ENCODE data around the gene DET1.

The DET1 gene

DNA sequence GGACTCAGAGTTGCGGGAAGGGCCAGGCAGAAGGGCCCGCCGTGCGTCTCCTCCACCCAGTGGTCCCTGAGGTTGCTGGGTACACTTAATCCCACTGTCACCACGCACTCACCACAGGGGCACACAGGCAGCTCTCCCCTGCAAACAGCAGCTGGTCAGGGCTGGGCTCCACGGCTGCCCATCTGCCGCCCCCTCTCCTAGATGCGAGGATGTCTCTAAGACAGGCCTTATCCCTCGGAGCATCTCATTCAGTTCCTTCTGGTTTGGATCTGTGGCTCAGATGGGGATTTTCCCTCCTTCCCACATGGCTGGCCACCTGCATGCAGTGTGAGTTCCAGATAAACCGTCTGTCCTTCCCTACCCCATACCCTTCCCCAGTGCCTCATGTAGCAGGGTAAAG is 52.6 kb downstream of the DET1 start:
- Histone ChIP-seq H3K36me3 (ENCODE audit: insufficient read depth, low read length) (no peaks in the 10 kb centered on the region), H3K9ac (ENCODE audit: low read depth, low read length) (no peak overlapping the region), H3K27me3 (ENCODE audit: insufficient read depth, low read length) (no peaks in the 10 kb centered on the region), H3K4me1 (ENCODE audit: insufficient read depth, low read length) (no peaks in the 10 kb centered on the region), H3K9me3 (ENCODE audit: insufficient read depth, low read depth, low read length) (no peaks in the 10 kb centered on the region), H3K27ac (ENCODE audit: low read depth, low read length) (no peak overlapping the region), H3K4me3 (ENCODE audit: low read length) (no peak overlapping the region)
- WGBS: 91% methylated on average over 10 of the region's 10 CpGs

DNA sequence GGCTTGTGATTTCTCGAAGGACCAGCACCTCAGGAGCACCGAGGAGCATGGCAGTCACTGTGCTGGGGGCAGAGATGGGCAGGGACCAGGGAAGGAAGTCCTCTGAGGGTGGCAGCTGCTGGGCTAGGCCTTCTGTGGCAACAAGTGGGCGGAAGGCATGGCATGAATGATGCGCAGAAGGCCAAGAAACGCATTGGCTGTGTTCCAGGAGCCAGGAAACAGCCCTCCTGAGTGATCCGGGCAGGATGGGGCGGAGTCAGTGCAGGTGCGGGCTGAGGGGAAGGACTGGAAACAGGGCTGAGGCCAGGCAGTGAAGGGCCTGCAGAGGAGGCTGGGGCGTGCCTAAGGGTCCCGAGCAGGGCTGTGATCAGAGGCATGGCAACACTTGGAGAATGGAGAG is 55.3 kb downstream of the DET1 start:
- Histone ChIP-seq H3K9me3 (ENCODE audit: insufficient read depth, low read depth, low read length) (no peaks in the 10 kb centered on the region), H3K4me3 (ENCODE audit: low read length) (no peak overlapping the region), H3K4me1 (ENCODE audit: insufficient read depth, low read length) (peaks cover 5% of the 10 kb centered on the region; the same call in 1 of the 2 replicates), H3K36me3 (ENCODE audit: insufficient read depth, low read length) (no peaks in the 10 kb centered on the region), H3K27me3 (ENCODE audit: insufficient read depth, low read length) (no peaks in the 10 kb centered on the region), H3K9ac (ENCODE audit: low read depth, low read length) (no peak overlapping the region), H3K27ac (ENCODE audit: low read depth, low read length) (no peak overlapping the region)
- 85% methylated on average over 10 of the region's 10 CpGs for WGBS

DNA sequence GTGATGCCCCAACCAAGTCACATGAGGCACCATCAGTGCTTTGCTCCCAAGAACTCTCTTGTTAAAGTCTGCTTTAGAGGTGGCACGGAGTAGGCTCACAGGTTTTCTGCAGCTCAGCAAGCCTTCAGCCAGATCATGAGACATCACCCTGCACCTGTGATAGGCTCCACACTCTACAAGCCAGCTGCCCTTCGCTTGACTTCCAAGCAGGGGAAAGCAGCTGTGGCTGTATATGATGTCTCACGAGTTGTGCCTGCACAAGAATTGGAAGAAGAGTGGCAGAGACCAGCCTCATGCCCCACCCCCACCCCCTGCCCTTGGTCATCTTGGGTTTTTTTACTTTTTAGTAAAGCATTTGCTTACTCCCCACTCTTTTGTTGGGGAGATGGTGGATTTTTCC is 56.4 kb downstream of the DET1 start:
- Histone ChIP-seq H3K9ac (ENCODE audit: low read depth, low read length) (no peak overlapping the region), H3K36me3 (ENCODE audit: insufficient read depth, low read length) (no peaks in the 10 kb centered on the region), H3K27me3 (ENCODE audit: insufficient read depth, low read length) (no peaks in the 10 kb centered on the region), H3K4me3 (ENCODE audit: low read length) (no peak overlapping the region), H3K9me3 (ENCODE audit: insufficient read depth, low read depth, low read length) (no peaks in the 10 kb centered on the region), H3K4me1 (ENCODE audit: insufficient read depth, low read length) (peaks cover 12% of the 10 kb centered on the region), H3K27ac (ENCODE audit: low read depth, low read length) (no peak overlapping the region)
- 90% methylated on average over 3 of the region's 3 CpGs for WGBS

DNA sequence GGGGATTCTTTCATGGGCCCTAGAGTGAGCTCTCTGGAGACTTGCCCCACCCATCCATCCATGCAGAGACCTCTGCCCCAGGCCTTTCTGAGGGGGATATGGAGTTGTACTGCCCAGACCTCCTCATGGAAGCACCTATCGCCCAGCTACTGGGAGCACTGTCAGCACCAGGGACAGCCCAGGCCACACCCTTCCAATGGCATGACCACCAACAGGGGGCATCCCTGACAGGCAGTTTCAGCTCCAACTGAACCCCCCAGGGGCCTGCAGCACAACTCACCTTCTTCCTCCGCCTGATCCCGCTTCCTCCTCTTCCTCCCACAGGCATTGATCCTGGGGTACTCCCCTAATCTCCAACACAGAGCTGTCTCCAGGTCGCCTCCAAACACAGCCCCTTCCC is 57.2 kb downstream of the DET1 start:
- Histone ChIP-seq H3K4me1 (ENCODE audit: insufficient read depth, low read length) (peaks cover 18% of the 10 kb centered on the region), H3K9me3 (ENCODE audit: insufficient read depth, low read depth, low read length) (no peaks in the 10 kb centered on the region), H3K9ac (ENCODE audit: low read depth, low read length) (no peak overlapping the region), H3K4me3 (ENCODE audit: low read length) (no peak overlapping the region), H3K36me3 (ENCODE audit: insufficient read depth, low read length) (no peaks in the 10 kb centered on the region), H3K27me3 (ENCODE audit: insufficient read depth, low read length) (peaks cover 3% of the 10 kb centered on the region; the same call in 1 of the 2 replicates), H3K27ac (ENCODE audit: low read depth, low read length) (no peak overlapping the region)
- 80% methylated on average over 4 of the region's 4 CpGs for WGBS

DNA sequence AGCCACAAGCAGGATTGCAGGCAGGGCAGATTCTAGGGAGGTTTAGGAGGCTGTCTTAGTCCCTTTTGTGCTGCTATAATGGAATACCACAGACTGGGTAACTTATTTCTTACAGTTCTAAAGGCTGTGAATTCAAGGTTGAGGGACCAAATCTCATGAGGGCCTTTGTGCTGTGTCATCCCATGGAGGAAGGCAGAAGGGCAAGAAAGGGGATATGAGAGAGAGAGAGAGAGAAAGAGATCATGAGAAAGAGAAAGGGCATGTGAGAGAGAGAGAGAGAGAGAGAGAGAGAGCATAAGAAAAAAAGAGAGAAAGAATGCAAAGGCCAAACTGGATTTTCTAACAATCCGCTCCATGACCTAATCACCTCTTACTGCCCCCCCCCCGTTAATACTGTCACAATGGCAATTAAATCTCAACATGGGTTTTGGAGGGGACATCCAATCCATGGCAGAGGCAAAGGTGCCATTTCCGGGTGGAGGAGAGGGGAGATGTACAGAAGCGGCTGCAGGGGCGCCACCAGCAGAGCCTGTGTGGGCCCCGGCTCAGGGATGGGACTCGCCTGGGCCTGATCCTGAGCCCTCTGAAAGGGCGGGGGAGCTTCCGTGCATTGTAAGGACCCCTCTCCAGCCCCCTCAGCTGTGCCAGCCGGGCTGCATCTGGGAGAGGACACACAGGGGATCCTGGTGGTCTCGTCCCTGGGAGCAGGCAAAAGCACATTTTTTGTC is 58.5 kb downstream of the DET1 start:
- Histone ChIP-seq H3K27ac (ENCODE audit: low read depth, low read length) (no peak overlapping the region), H3K9ac (ENCODE audit: low read depth, low read length) (no peak overlapping the region), H3K4me1 (ENCODE audit: insufficient read depth, low read length) (peaks cover 25% of the 10 kb centered on the region), H3K9me3 (ENCODE audit: insufficient read depth, low read depth, low read length) (no peaks in the 10 kb centered on the region), H3K36me3 (ENCODE audit: insufficient read depth, low read length) (no peaks in the 10 kb centered on the region), H3K4me3 (ENCODE audit: low read length) (no peak overlapping the region), H3K27me3 (ENCODE audit: insufficient read depth, low read length) (peaks cover 7% of the 10 kb centered on the region; the same call in 1 of the 2 replicates)
- 73% methylated on average over 9 of the region's 11 CpGs for WGBS

DNA sequence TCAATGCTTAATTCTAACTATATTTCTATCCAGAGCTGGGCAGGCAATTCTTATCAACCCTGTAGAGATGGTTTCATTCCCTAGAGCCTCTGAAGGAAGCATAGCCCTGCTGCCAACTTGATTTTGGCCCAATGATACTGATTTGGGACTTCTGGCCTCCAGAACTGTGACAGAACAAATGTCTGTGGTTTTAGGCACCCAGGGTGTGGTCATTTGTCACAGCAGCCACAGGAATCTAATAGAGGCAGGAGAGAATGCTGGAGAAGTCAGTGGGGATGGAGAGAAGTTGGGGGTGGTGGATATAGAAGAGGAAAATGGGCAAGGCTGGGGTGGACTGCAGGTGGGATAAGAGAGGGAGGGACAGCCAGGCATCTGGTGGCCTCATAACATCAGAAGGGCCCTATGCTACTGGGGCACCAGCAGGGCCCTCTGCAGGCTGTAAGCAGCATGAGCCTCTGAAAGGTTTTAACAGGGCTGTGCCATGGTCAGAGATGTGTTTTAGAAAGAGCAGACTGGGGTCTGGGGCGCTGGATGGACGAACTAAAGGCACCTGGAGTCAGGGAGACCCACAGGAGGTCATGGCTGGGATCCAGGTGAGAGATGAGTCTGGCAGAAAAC is 59.2 kb downstream of the DET1 start:
- no peak overlapping the region for H3K27ac ChIP-seq (ENCODE audit: low read depth, low read length)

DNA sequence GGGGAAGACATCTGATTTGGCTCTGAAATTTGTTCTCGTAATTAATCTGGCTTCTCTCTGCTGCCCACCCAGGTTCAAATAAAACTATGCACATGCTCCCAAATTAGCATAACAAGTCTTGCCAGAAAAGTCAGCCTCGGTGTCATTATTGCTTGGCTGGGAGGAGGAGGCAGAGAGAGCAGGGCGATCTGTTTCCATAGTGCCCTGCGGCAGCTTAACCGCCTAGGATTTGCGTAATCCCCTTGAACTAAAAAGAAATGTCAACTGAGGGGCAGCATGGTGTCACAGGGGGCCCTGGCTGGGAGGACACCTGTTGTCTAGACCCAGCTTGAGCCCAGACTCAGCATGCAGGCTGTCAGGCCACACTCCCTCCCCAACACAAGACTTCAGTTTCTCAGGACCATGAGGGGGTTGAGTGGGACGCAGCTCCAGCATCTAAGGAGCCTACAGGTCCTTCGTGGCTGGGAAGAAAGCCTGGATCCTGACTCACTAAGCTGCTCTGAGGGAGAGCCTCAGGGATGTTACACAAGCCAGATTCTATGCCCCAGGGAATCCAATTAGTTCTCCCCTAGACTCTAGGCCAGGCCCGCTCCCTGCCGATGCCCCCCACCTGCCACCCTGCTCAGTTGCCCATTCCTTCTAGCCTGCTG is 61.7 kb downstream of the DET1 start:
- H3K4me1 ChIP-seq (ENCODE audit: insufficient read depth, low read length): peaks cover 25% of the 10 kb centered on the region
- peak overlapping the region; percentile 48; the same call in 1 of the 2 replicates for H3K27ac ChIP-seq (ENCODE audit: low read depth, low read length)
- H3K36me3 ChIP-seq (ENCODE audit: insufficient read depth, low read length): no peaks in the 10 kb centered on the region
- 9% methylated on average over 10 of the region's 10 CpGs for WGBS
- H3K9me3 ChIP-seq (ENCODE audit: insufficient read depth, low read depth, low read length): no peaks in the 10 kb centered on the region
- H3K9ac ChIP-seq (ENCODE audit: low read depth, low read length): no peak overlapping the region; the same call in 1 of the 2 replicates
- H3K27me3 ChIP-seq (ENCODE audit: insufficient read depth, low read length): peaks cover 7% of the 10 kb centered on the region; the same call in 1 of the 2 replicates
- no peak overlapping the region for H3K4me3 ChIP-seq (ENCODE audit: low read length)

More for the DNA sequence above, 59.2 kb downstream of the DET1 start:
- 92% methylated on average over 2 of the region's 2 CpGs for WGBS
- Histone ChIP-seq H3K27me3 (ENCODE audit: insufficient read depth, low read length) (peaks cover 7% of the 10 kb centered on the region; the same call in 1 of the 2 replicates), H3K9ac (ENCODE audit: low read depth, low read length) (no peak overlapping the region), H3K9me3 (ENCODE audit: insufficient read depth, low read depth, low read length) (no peaks in the 10 kb centered on the region), H3K36me3 (ENCODE audit: insufficient read depth, low read length) (no peaks in the 10 kb centered on the region), H3K4me3 (ENCODE audit: low read length) (no peak overlapping the region), H3K4me1 (ENCODE audit: insufficient read depth, low read length) (peaks cover 25% of the 10 kb centered on the region)

DNA sequence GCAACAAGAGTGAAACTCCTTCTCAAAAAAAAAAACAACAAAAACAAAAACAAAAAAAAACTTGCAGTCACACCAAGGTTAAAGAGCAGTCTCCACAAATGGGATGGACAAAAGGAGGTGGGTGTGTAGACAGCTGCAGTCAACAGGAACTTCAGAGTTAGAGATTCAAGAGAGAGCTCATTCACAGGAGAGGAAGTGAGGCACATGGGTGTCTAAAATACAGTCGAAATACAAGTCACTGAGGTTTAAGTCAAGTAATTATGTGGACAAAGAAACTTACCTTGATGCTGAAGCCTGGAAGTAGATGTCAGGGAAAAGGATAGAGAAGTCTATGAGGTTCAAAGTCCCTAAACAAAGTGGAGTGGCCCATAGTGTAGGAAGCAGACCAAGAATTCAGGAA is 64.2 kb downstream of the DET1 start:
- Histone ChIP-seq H3K4me1 (ENCODE audit: insufficient read depth, low read length) (peaks cover 20% of the 10 kb centered on the region), H3K9me3 (ENCODE audit: insufficient read depth, low read depth, low read length) (no peaks in the 10 kb centered on the region), H3K27ac (ENCODE audit: low read depth, low read length) (no peak overlapping the region), H3K9ac (ENCODE audit: low read depth, low read length) (no peak overlapping the region), H3K36me3 (ENCODE audit: insufficient read depth, low read length) (peaks cover 14% of the 10 kb centered on the region), H3K4me3 (ENCODE audit: low read length) (no peak overlapping the region), H3K27me3 (ENCODE audit: insufficient read depth, low read length) (peaks cover 7% of the 10 kb centered on the region; the same call in 1 of the 2 replicates)
- 90% methylated on average over 1 of the region's 1 CpG for whole genome bisulfite sequencing

DNA sequence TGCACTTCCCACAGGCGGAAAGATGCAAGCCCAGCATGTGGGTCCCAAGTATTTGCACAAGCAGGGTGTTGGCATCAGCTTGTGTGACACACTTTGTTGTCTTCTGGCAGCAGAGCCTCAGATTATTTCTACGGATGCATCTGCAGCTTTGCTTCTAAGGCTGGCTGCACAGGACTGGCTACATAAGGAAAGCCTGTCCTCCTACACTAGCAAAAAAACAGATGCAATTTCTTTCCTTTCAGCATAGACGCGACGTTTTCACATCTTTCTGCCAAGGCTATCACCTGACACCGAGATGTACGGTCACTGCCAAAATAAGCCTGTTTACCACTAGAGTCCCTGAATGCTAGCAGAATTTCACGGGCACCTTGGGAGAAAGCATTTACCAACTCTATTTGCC is 65.5 kb downstream of the DET1 start:
- peaks cover 7% of the 10 kb centered on the region; the same call in 1 of the 2 replicates for H3K27me3 ChIP-seq (ENCODE audit: insufficient read depth, low read length)
- no peak overlapping the region for H3K4me3 ChIP-seq (ENCODE audit: low read length)
- no peaks in the 10 kb centered on the region for H3K9me3 ChIP-seq (ENCODE audit: insufficient read depth, low read depth, low read length)
- H3K36me3 ChIP-seq (ENCODE audit: insufficient read depth, low read length): peaks cover 20% of the 10 kb centered on the region
- no peak overlapping the region for H3K9ac ChIP-seq (ENCODE audit: low read depth, low read length)
- no peak overlapping the region for H3K27ac ChIP-seq (ENCODE audit: low read depth, low read length)
- peaks cover 20% of the 10 kb centered on the region for H3K4me1 ChIP-seq (ENCODE audit: insufficient read depth, low read length)
- 94% methylated on average over 8 of the region's 8 CpGs for WGBS

DNA sequence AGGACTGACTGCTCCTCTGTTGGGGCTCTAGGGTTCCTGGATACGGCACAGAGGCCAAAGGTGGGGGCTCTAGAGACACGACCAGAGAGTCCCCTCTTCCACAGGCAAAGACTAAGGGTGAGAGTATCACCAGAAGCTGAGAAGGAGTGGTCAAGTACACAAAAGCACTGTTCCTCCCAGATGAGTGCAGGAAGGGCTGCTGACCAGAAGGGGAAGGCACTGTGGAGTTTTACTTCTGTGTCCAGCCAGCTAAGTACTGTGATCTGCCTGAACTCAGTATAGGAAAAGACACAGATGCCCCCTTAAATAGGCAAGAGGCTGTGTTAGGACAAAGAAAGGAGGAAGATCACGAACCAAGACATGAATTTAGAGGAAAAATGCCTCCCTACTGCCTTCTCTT is 67.3 kb downstream of the DET1 start:
- no peak overlapping the region for H3K4me3 ChIP-seq (ENCODE audit: low read length)
- H3K36me3 ChIP-seq (ENCODE audit: insufficient read depth, low read length): peaks cover 29% of the 10 kb centered on the region
- 88% methylated on average over 3 of the region's 3 CpGs for whole genome bisulfite sequencing
- peaks cover 3% of the 10 kb centered on the region; the same call in 1 of the 2 replicates for H3K27me3 ChIP-seq (ENCODE audit: insufficient read depth, low read length)
- peaks cover 6% of the 10 kb centered on the region for H3K4me1 ChIP-seq (ENCODE audit: insufficient read depth, low read length)
- H3K27ac ChIP-seq (ENCODE audit: low read depth, low read length): no peak overlapping the region
- no peaks in the 10 kb centered on the region for H3K9me3 ChIP-seq (ENCODE audit: insufficient read depth, low read depth, low read length)
- H3K9ac ChIP-seq (ENCODE audit: low read depth, low read length): no peak overlapping the region

DNA sequence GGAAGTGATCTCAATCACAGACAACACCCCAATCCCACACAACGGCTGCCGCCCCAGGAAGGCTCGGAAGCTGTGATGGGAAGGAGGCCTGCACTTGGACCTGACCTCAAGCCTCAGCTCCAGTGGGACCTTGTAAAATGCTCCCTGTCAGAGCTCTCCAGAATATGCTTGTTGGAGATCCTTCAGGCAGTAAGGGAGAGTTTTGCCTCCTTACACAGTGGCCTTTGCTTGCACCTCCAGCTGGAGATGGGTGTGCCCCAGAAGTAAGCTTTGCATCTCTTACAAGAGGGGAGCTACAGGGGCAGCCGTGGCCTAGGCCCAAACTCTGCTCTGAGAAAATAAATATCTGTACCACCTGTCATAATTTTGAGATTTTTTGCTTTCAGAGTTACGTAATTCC is 68.6 kb downstream of the DET1 start:
- no peaks in the 10 kb centered on the region; the same call in 1 of the 2 replicates for H3K4me1 ChIP-seq (ENCODE audit: insufficient read depth, low read length)
- no peaks in the 10 kb centered on the region; the same call in 1 of the 2 replicates for H3K27me3 ChIP-seq (ENCODE audit: insufficient read depth, low read length)
- no peak overlapping the region for H3K4me3 ChIP-seq (ENCODE audit: low read length)
- 98% methylated on average over 5 of the region's 5 CpGs for WGBS
- no peak overlapping the region for H3K9ac ChIP-seq (ENCODE audit: low read depth, low read length)
- no peak overlapping the region for H3K27ac ChIP-seq (ENCODE audit: low read depth, low read length)
- no peaks in the 10 kb centered on the region for H3K9me3 ChIP-seq (ENCODE audit: insufficient read depth, low read depth, low read length)
- H3K36me3 ChIP-seq (ENCODE audit: insufficient read depth, low read length): peaks cover 37% of the 10 kb centered on the region
